Mesenchymal stem cell (in vitro differentiated cells and primary cell): ENCODE measurements around the gene BRSK2.
"Not testable (repeated sequence)": the region's sequence is repeated elsewhere in the genome, so short reads cannot be mapped to it uniquely, and the experiment has no call there.

Source experiments
- DNase-seq: peaks from one replicate; pipeline ENCODE4 v3.0.0-alpha.2; 2013
- H2AFZ ChIP-seq: one replicate; pipeline ENCODE4 v1.6.1; 2013; ENCODE audit warnings: low read depth, mild to moderate bottlenecking, control low read depth, inconsistent platforms, low read length, moderate library complexity
- H2AK5ac ChIP-seq: 2 replicates; pipeline ENCODE4 v1.6.1; 2013; ENCODE audit warnings: low read length, moderate library complexity, mild to moderate bottlenecking, inconsistent platforms; ENCODE audit not compliant: severe bottlenecking
- H2BK120ac ChIP-seq: one replicate; pipeline ENCODE4 v1.6.1; 2013; ENCODE audit warnings: low read depth, mild to moderate bottlenecking, inconsistent platforms, low read length, moderate library complexity
- H2BK12ac ChIP-seq, 2 experiments: one replicate each; pipeline ENCODE4 v1.6.1; 2013; ENCODE audit warnings: inconsistent platforms in 2 of 2, low read length in 2 of 2, mild to moderate bottlenecking in 2 of 2, moderate library complexity in 2 of 2, control low read depth in 1 of 2
- H2BK15ac ChIP-seq: one replicate; pipeline ENCODE4 v1.6.1; 2013; ENCODE audit warnings: mild to moderate bottlenecking, low read depth, inconsistent platforms; ENCODE audit not compliant: poor library complexity, severe bottlenecking
- H2BK5ac ChIP-seq: 2 replicates; pipeline ENCODE4 v1.6.1; 2013; ENCODE audit warnings: low read depth, mild to moderate bottlenecking, low read length, control low read depth, inconsistent platforms; ENCODE audit not compliant: poor library complexity, severe bottlenecking
- H3K14ac ChIP-seq, 2 experiments: one replicate each; pipeline ENCODE4 v1.6.1; 2013; ENCODE audit warnings: inconsistent platforms in 2 of 2, low read length in 2 of 2, control low read depth in 1 of 2, mild to moderate bottlenecking in 1 of 2, moderate library complexity in 1 of 2
- H3K18ac ChIP-seq, 2 experiments: one replicate each; pipeline ENCODE4 v1.6.1; 2013; ENCODE audit warnings: inconsistent platforms in 2 of 2, low read length in 2 of 2, control low read depth in 1 of 2, low read depth in 1 of 2, mild to moderate bottlenecking in 1 of 2
- H3K23ac ChIP-seq, 2 experiments: one replicate each; pipeline ENCODE4 v1.6.1; 2013; ENCODE audit warnings: inconsistent platforms in 2 of 2, low read length in 2 of 2, mild to moderate bottlenecking in 2 of 2, moderate library complexity in 2 of 2, control low read depth in 1 of 2
- H3K27ac ChIP-seq: 2 replicates; pipeline ENCODE4 v1.5.1; 2013; ENCODE audit warnings: mild to moderate bottlenecking, moderate library complexity, low read length, control low read depth, inconsistent platforms; ENCODE audit not compliant: poor library complexity, severe bottlenecking
- H3K27me3 ChIP-seq, 2 experiments: 2 replicates each; pipeline versions ENCODE4 v1.6.1 to v1.7.0; 2013; ENCODE audit warnings: low read length in 2 of 2, mild to moderate bottlenecking in 2 of 2, moderate library complexity in 2 of 2, control low read depth in 1 of 2, inconsistent platforms in 1 of 2; ENCODE audit not compliant: control insufficient read depth in 1 of 2, insufficient read depth in 1 of 2
- H3K36me3 ChIP-seq, 2 experiments: 2 replicates each; pipeline versions ENCODE4 v1.6.1 to v1.7.0; 2013; ENCODE audit warnings: low read length in 2 of 2, control low read depth in 1 of 2, inconsistent platforms in 1 of 2, low read depth in 1 of 2, mild to moderate bottlenecking in 1 of 2; ENCODE audit not compliant: insufficient read depth in 2 of 2, control insufficient read depth in 1 of 2
- H3K4ac ChIP-seq, 2 experiments: one replicate each; pipeline ENCODE4 v1.6.1; 2013; ENCODE audit warnings: inconsistent platforms in 2 of 2, low read length in 2 of 2, mild to moderate bottlenecking in 2 of 2, moderate library complexity in 2 of 2, control low read depth in 1 of 2, low read depth in 1 of 2
- H3K4me1 ChIP-seq: 2 replicates; pipeline ENCODE4 v1.6.1; 2013; ENCODE audit warnings: low read depth, low read length, control low read depth; ENCODE audit not compliant: control insufficient read depth, insufficient read depth
- H3K4me2 ChIP-seq: 2 replicates; pipeline ENCODE4 v1.6.1; 2013; ENCODE audit warnings: low read length, mild to moderate bottlenecking, inconsistent platforms; ENCODE audit not compliant: poor library complexity, severe bottlenecking
- H3K4me3 ChIP-seq, 2 experiments: 2 replicates each; pipeline versions ENCODE4 v1.5.1 to v1.7.0; 2013; ENCODE audit warnings: low read length in 2 of 2, mild to moderate bottlenecking in 2 of 2, control low read depth in 1 of 2, low read depth in 1 of 2; ENCODE audit not compliant: insufficient read depth in 1 of 2
- H3K79me1 ChIP-seq: replicated peaks from 2 replicates; pipeline ENCODE4 v1.6.1; 2013; ENCODE audit warnings: mild to moderate bottlenecking, control low read depth, low read length, inconsistent platforms; ENCODE audit not compliant: poor library complexity, severe bottlenecking
- H3K9ac ChIP-seq: 2 replicates; pipeline ENCODE4 v1.7.0; 2013; ENCODE audit warnings: mild to moderate bottlenecking, low read length, moderate library complexity
- H3K9me3 ChIP-seq: 2 replicates; pipeline ENCODE4 v1.7.0; 2013; ENCODE audit warnings: mild to moderate bottlenecking, low read length; ENCODE audit not compliant: control insufficient read depth
- H4K8ac ChIP-seq: one replicate; pipeline ENCODE4 v1.6.1; 2013; ENCODE audit warnings: inconsistent platforms, mild to moderate bottlenecking, low read length, moderate library complexity
- H4K91ac ChIP-seq: one replicate; pipeline ENCODE4 v1.6.1; 2013; ENCODE audit warnings: mild to moderate bottlenecking, low read length, inconsistent platforms
- WGBS: methylation state at CpG from one replicate; pipeline ENCODE4 v1.1.7; 2013; ENCODE audit warnings: mixed read lengths; 5-methylcytosine and 5-hydroxymethylcytosine counted together

The BRSK2 gene

GRCh38 chr11:1346669-1347390 lies 42.9 kb upstream of the BRSK2 start:
- Histone ChIP-seq H3K18ac (no peak overlapping the region), H4K91ac (no peak overlapping the region), H3K9me3 (no peaks in the 10 kb centered on the region), H2BK120ac (no peak overlapping the region), H3K27me3 (peaks cover 46 to 48% of the 10 kb centered on the region in 2 experiments), H4K8ac (no peak overlapping the region), H2AFZ (no peak overlapping the region), H3K9ac (no peak overlapping the region), H2BK5ac (no peak overlapping the region), H2BK12ac (no peak overlapping the region), H2BK15ac (no peak overlapping the region), H3K4me3 (no peak overlapping the region), H3K23ac (no peak overlapping the region), H3K14ac (no peak overlapping the region), H3K27ac (no peak overlapping the region), H3K4ac (no peak overlapping the region), H3K4me2 (no peak overlapping the region), H3K4me1 (peaks cover 1% of the 10 kb centered on the region), H2AK5ac (no peak overlapping the region), H3K36me3 (no peaks in the 10 kb centered on the region), H3K79me1 (no peaks in the 10 kb centered on the region)
- WGBS = 93% methylated on average over 28 of the region's 28 CpGs
- no peak for DNase-seq

- H3K36me3 ChIP-seq, H3K9me3 ChIP-seq, H2BK15ac ChIP-seq, H3K18ac ChIP-seq, H3K4me3 ChIP-seq, H2BK5ac ChIP-seq, H2BK12ac ChIP-seq, H3K23ac ChIP-seq, H2BK120ac ChIP-seq, H3K9ac ChIP-seq, H3K14ac ChIP-seq, H2AFZ ChIP-seq, H3K4me2 ChIP-seq, H2AK5ac ChIP-seq, DNase-seq, H4K91ac ChIP-seq, H3K4ac ChIP-seq, H3K4me1 ChIP-seq, H3K79me1 ChIP-seq, H3K27ac ChIP-seq, H4K8ac ChIP-seq: not testable (repeated sequence)
- peaks cover 46 to 48% of the 10 kb centered on the region in 2 experiments for H3K27me3 ChIP-seq
- 96% methylated on average over 18 of the region's 18 CpGs for WGBS
Observed at GRCh38 chr11:1347411-1347999, 42.2 kb upstream of the BRSK2 start.

- no peak overlapping the region for H2BK15ac ChIP-seq
- no peak overlapping the region for H4K8ac ChIP-seq
- H2AK5ac ChIP-seq = no peak overlapping the region
- H3K4me3 ChIP-seq = no peak overlapping the region
- H2BK12ac ChIP-seq = no peak overlapping the region
- H3K9ac ChIP-seq = no peak overlapping the region
- peaks cover 44 to 50% of the 10 kb centered on the region in 2 experiments for H3K27me3 ChIP-seq
- H4K91ac ChIP-seq = no peak overlapping the region
- H2AFZ ChIP-seq = no peak overlapping the region
- no peaks in the 10 kb centered on the region for H3K36me3 ChIP-seq
- H3K4ac ChIP-seq = no peak overlapping the region
- H3K79me1 ChIP-seq = no peaks in the 10 kb centered on the region
- no peak overlapping the region for H3K27ac ChIP-seq
- H2BK120ac ChIP-seq = no peak overlapping the region
- H3K14ac ChIP-seq = no peak overlapping the region
- WGBS = 90% methylated on average over 13 of the region's 14 CpGs
- H3K23ac ChIP-seq = no peak overlapping the region
- H3K4me2 ChIP-seq = no peak overlapping the region
- no peaks in the 10 kb centered on the region for H3K9me3 ChIP-seq
- H2BK5ac ChIP-seq = no peak overlapping the region
- no peak overlapping the region for H3K18ac ChIP-seq
- no peak for DNase-seq
- H3K4me1 ChIP-seq = no peaks in the 10 kb centered on the region
Observed at GRCh38 chr11:1348146-1348795, 41.5 kb upstream of the BRSK2 start.

GRCh38 chr11:1348796-1349326 lies 40.9 kb upstream of the BRSK2 start:
- H4K8ac ChIP-seq = no peak overlapping the region
- H3K79me1 ChIP-seq = no peaks in the 10 kb centered on the region
- no peak overlapping the region for H2AFZ ChIP-seq
- no peak overlapping the region for H3K4me2 ChIP-seq
- H2BK15ac ChIP-seq = no peak overlapping the region
- H3K27ac ChIP-seq = no peak overlapping the region
- no peak overlapping the region for H2BK12ac ChIP-seq
- H3K14ac ChIP-seq = no peak overlapping the region
- H3K18ac ChIP-seq = no peak overlapping the region
- no peaks in the 10 kb centered on the region for H3K36me3 ChIP-seq
- no peak overlapping the region for H2BK5ac ChIP-seq
- no peak overlapping the region for H2AK5ac ChIP-seq
- no peak overlapping the region for H3K9ac ChIP-seq
- H3K27me3 ChIP-seq = peaks cover 39 to 51% of the 10 kb centered on the region in 2 experiments
- H3K9me3 ChIP-seq = no peaks in the 10 kb centered on the region
- H3K23ac ChIP-seq = no peak overlapping the region
- DNase-seq = no peak
- H4K91ac ChIP-seq = no peak overlapping the region
- WGBS = 49% methylated on average over 25 of the region's 25 CpGs
- H3K4ac ChIP-seq = no peak overlapping the region
- H3K4me1 ChIP-seq = no peaks in the 10 kb centered on the region
- H2BK120ac ChIP-seq = no peak overlapping the region
- H3K4me3 ChIP-seq = no peak overlapping the region
